A549 (cell line): ENCODE data around the gene MYCN. TPM values are rescaled to one million over a fixed set of nuclear protein-coding genes. Genes with fewer than 3 reads are reported as not detected.

Experiments used
- ATAC-seq, 2 experiments: fragments of 200-7000 bp in 1 of 2; fragments of >200 bp in 1 of 2; cut with Nextera tagmentation in 1 of 2; cut with Tn5 transposase in 1 of 2; 3 replicates each; pipeline versions ENCODE4 v1.8.0 to v1.9.1; 2018 to 2020; ENCODE audit warnings: mild to moderate bottlenecking in 1 of 2, moderate library complexity in 1 of 2
- CTCF ChIA-PET: fragments of 300-600 bp; sonication (Branson Sonifier 250); formaldehyde crosslinking; extraction: SDS; loops from one replicate; lab custom pipeline; 2021; ENCODE audit warnings: antibody characterized with exemption, inconsistent platforms; lab: Yijun Ruan, JAX
- POLR2A ChIA-PET: fragments of 350-600 bp; formaldehyde crosslinking; extraction: SDS; loops from one replicate; lab custom pipeline; 2021; ENCODE audit warnings: antibody characterized with exemption, inconsistent platforms; lab: Yijun Ruan, JAX
- DNase-seq, 2 experiments: peaks; one replicate each; pipeline versions ENCODE4 v3.0.0 to v3.0.0-alpha.2; 2011 to 2016; ENCODE audit warnings: low read depth in 1 of 2, low spot score in 1 of 2
- FAIRE-seq: peaks from 2 replicates; lab custom pipeline; 2011; peaks lifted over from hg19 to GRCh38; lab: Jason Lieb, UNC
- H3K27ac ChIP-seq, 2 experiments: fragments of >200 bp; sonication (Bioruptor Twin); formaldehyde crosslinking; 3 replicates each; pipeline ENCODE4 v1.5.1; 2016 to 2017
- H3K4me1 ChIP-seq: fragments of >200 bp; sonication (Bioruptor Twin); formaldehyde crosslinking; 3 replicates; pipeline ENCODE4 v1.6.1; 2016
- H3K4me2 ChIP-seq: fragments of >200 bp; sonication (Bioruptor Twin); formaldehyde crosslinking; 3 replicates; pipeline ENCODE4 v1.6.1; 2016
- H3K4me3 ChIP-seq: fragments of >200 bp; sonication (Bioruptor Twin); formaldehyde crosslinking; 3 replicates; pipeline ENCODE4 v1.5.1; 2016
- H3K9me3 ChIP-seq: fragments of >200 bp; sonication (Bioruptor Twin); formaldehyde crosslinking; 3 replicates; pipeline ENCODE4 v1.6.1; 2016
- CBX2 ChIP-seq: fragments of 200-600 bp; sonication (generic); IDR thresholded peaks from 2 replicates; pipeline ENCODE4 v1.6.1; 2016; ENCODE audit warnings: low read depth, mild to moderate bottlenecking, borderline replicate concordance
- CBX8 ChIP-seq: fragments of 200-600 bp; sonication (generic); IDR thresholded peaks from 2 replicates; pipeline ENCODE4 v1.6.1; 2016
- EHF ChIP-seq: fragments of 250-450 bp; sonication (Bioruptor Pico); IDR thresholded peaks from 2 replicates; pipeline ENCODE4 v1.5.0; 2020; ENCODE audit warnings: mild to moderate bottlenecking
- EHMT2 ChIP-seq: fragments of 200-600 bp; sonication (generic); IDR thresholded peaks from 2 replicates; pipeline ENCODE4 v1.6.1; 2016; ENCODE audit warnings: antibody characterized with exemption, low read depth, mild to moderate bottlenecking, moderate library complexity
- ESRRA ChIP-seq: fragments of 150-350 bp; IDR thresholded peaks from 2 replicates; pipeline ENCODE4 v1.6.1; 2014; ENCODE audit warnings: mild to moderate bottlenecking, low read length, borderline replicate concordance
- FOSL2 ChIP-seq, 2 experiments: fragments of 450-650 bp in 1 of 2; fragments of >200 bp in 1 of 2; sonication (Bioruptor Twin) in 1 of 2; formaldehyde crosslinking; IDR thresholded peaks; 2 replicates each; pipeline versions ENCODE4 v1.5.0 to v1.6.1; 2016 to 2020; ENCODE audit warnings: mild to moderate bottlenecking in 1 of 2, moderate library complexity in 1 of 2
- GATA3 ChIP-seq: IDR thresholded peaks from 2 replicates; pipeline ENCODE4 v1.6.1; 2012; ENCODE audit warnings: borderline replicate concordance
- HDAC2 ChIP-seq: fragments of 200-600 bp; sonication (generic); IDR thresholded peaks from 2 replicates; pipeline ENCODE4 v1.6.1; 2016
- HEYL ChIP-seq: fragments of 250-450 bp; sonication (Bioruptor Pico); IDR thresholded peaks from 2 replicates; pipeline ENCODE4 v1.8.0; 2021; ENCODE audit warnings: mild to moderate bottlenecking, moderate library complexity
- HOXA7 ChIP-seq: fragments of 250-450 bp; sonication (Bioruptor Pico); IDR thresholded peaks from 2 replicates; pipeline ENCODE4 v1.5.0; 2020; ENCODE audit warnings: mild to moderate bottlenecking, moderate library complexity
- HOXB13 ChIP-seq: fragments of 250-450 bp; sonication (Bioruptor Pico); IDR thresholded peaks from 2 replicates; pipeline ENCODE4 v1.5.0; 2020; ENCODE audit warnings: low read depth, mild to moderate bottlenecking, moderate library complexity
- HOXB5 ChIP-seq: fragments of 250-450 bp; sonication (Bioruptor Pico); IDR thresholded peaks from 2 replicates; pipeline ENCODE4 v1.5.0; 2020; ENCODE audit warnings: mild to moderate bottlenecking, moderate library complexity
- JUN ChIP-seq, 2 experiments: fragments of >200 bp; sonication (Bioruptor Twin); formaldehyde crosslinking; IDR thresholded peaks; 2 replicates in 1 of 2; 3 replicates in 1 of 2; pipeline ENCODE4 v1.6.1; 2016 to 2017
- KDM1A ChIP-seq: fragments of 200-600 bp; sonication (generic); IDR thresholded peaks from 2 replicates; pipeline ENCODE4 v1.6.1; 2016; ENCODE audit warnings: low read depth, mild to moderate bottlenecking
- KDM5A ChIP-seq: fragments of 200-600 bp; sonication (generic); IDR thresholded peaks from 2 replicates; pipeline ENCODE4 v1.6.1; 2016; ENCODE audit warnings: antibody characterized with exemption, mild to moderate bottlenecking
- NFE2L2 ChIP-seq: fragments of 150-350 bp; conservative IDR thresholded peaks from 2 replicates; pipeline ENCODE4 v1.6.1; 2014; ENCODE audit warnings: low read length
- NPAS2 ChIP-seq: fragments of 250-450 bp; sonication (Bioruptor Pico); IDR thresholded peaks from 2 replicates; pipeline ENCODE4 v1.8.0; 2022; ENCODE audit warnings: mild to moderate bottlenecking, moderate library complexity, borderline replicate concordance
- NR3C1 ChIP-seq: fragments of >200 bp; sonication (Bioruptor Twin); formaldehyde crosslinking; IDR thresholded peaks from 3 replicates; pipeline ENCODE4 v1.6.1; 2017
- POLR2AphosphoS2 ChIP-seq: conservative IDR thresholded peaks from 2 replicates; pipeline ENCODE4 v1.6.1; 2012; ENCODE audit warnings: low read length, improper control_type of control experiment, inconsistent platforms
- RCOR1 ChIP-seq: fragments of 150-350 bp; IDR thresholded peaks from 2 replicates; pipeline ENCODE4 v1.6.1; 2014; ENCODE audit warnings: antibody characterized with exemption, low read length, low read depth
- RFX5 ChIP-seq: fragments of 450-650 bp; IDR thresholded peaks from 2 replicates; pipeline ENCODE4 v1.7.1; 2014; ENCODE audit warnings: antibody characterized with exemption, mild to moderate bottlenecking, moderate library complexity
- SREBF2 ChIP-seq: fragments of 450-650 bp; IDR thresholded peaks from 2 replicates; pipeline ENCODE4 v1.6.1; 2014; ENCODE audit warnings: mild to moderate bottlenecking, moderate library complexity
- TP53 ChIP-seq: fragments of 250-450 bp; sonication (Bioruptor Pico); IDR thresholded peaks from 2 replicates; pipeline ENCODE4 v1.5.0; 2021; ENCODE audit warnings: mild to moderate bottlenecking, moderate library complexity
- ZC3H11A ChIP-seq: fragments of 450-650 bp; IDR thresholded peaks from 2 replicates; pipeline ENCODE4 v1.6.1; 2014; ENCODE audit warnings: antibody characterized with exemption, mild to moderate bottlenecking
- ZFP36 ChIP-seq: fragments of 450-650 bp; IDR thresholded peaks from 2 replicates; pipeline ENCODE4 v1.6.1; 2014; ENCODE audit warnings: borderline replicate concordance; ENCODE audit not compliant: partially characterized antibody
- WGBS: methylation state at CpG from one replicate; pipeline ENCODE4 v1.1.6; 2017; ENCODE audit errors: missing lambda C conversion rate; 5-methylcytosine and 5-hydroxymethylcytosine counted together
- polyA plus RNA-seq, 4 experiments: library from polyadenylated mRNA; depleted of rRNA in 3 of 4; stranded (reverse); fragments of >200 nt; fragmentation: RNase III in 1 of 4; extraction: RNeasy Plus Mini Kit Qiagen cat#74134 plus additional on column Dnase treatment in 1 of 4; gene quantifications; 2 replicates in 3 of 4; 3 replicates in 1 of 4; pipeline ENCODE4 v1.2.3, GENCODE V29; 2011 to 2017
- TF ChIP-seq, protein P1 (sequence below): fragments of >200 bp; sonication (Bioruptor Twin); formaldehyde crosslinking; IDR thresholded peaks from 2 replicates; pipeline ENCODE4 v1.6.1; 2016
- TF ChIP-seq, protein P2 (sequence below): fragments of 200-600 bp; sonication (generic); IDR thresholded peaks from 2 replicates; pipeline ENCODE4 v1.6.1; 2016; ENCODE audit warnings: antibody characterized with exemption, mild to moderate bottlenecking, moderate library complexity
- TF ChIP-seq, protein P3 (sequence below): IDR thresholded peaks from 2 replicates; pipeline ENCODE4 v1.6.1; 2012; ENCODE audit warnings: low read depth, borderline replicate concordance

MYCN gene
- polyA plus RNA-seq, 2 of the 4 experiments (the other 2 are of a cell fraction) = not detected

GRCh38 chr2:15899327-15899612 is 41.1 kb upstream of the MYCN start:
- no peak overlapping the region for H3K4me3 ChIP-seq
- CTCF ChIA-PET = no interaction called here
- FAIRE-seq = no peak
- no peak overlapping the region for H3K27ac ChIP-seq
- no peaks in the 10 kb centered on the region for H3K4me1 ChIP-seq
- WGBS = 73% methylated on average over 2 of the region's 2 CpGs
- ATAC-seq = no peak
- DNase-seq = no peak
- H3K4me2 ChIP-seq = no peak overlapping the region
- TF ChIP-seq HEYL (CRISPR knock-in tag) = no peak
- TF ChIP-seq, protein P1, sequence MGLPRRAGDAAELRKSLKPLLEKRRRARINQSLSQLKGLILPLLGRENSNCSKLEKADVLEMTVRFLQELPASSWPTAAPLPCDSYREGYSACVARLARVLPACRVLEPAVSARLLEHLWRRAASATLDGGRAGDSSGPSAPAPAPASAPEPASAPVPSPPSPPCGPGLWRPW = no peak
- no peak for TF ChIP-seq GATA3
- no peak for TF ChIP-seq EHF (CRISPR knock-in tag)
- TF ChIP-seq FOSL2 (IDR thresholded peaks at IDR 0.05) = no peak
- TF ChIP-seq FOSL2 (CRISPR knock-in tag; IDR thresholded peaks at IDR 0.05) = no peak
- no peak for TF ChIP-seq ZC3H11A
- TF ChIP-seq NPAS2 (CRISPR knock-in tag) = no peak
- no peak for TF ChIP-seq ESRRA
- no peak for TF ChIP-seq CBX8
- no peak for TF ChIP-seq HOXA7 (CRISPR knock-in tag)
- TF ChIP-seq HDAC2 = no peak
- no peak for TF ChIP-seq TP53
- TF ChIP-seq RCOR1 = no peak
- no peak for TF ChIP-seq JUN (IDR thresholded peaks at IDR 0.05)
- no peak for TF ChIP-seq HOXB5 (CRISPR knock-in tag)
- no peak for TF ChIP-seq NR3C1
- no peak for TF ChIP-seq KDM1A
- TF ChIP-seq RFX5 = no peak
- POLR2A ChIA-PET = no interaction called here
- H3K9me3 ChIP-seq = peaks cover 17% of the 10 kb centered on the region; the same call in 1 of the 3 replicates

GRCh38 chr2:15899751-15900493 is 40.4 kb upstream of the MYCN start:
- ATAC-seq (no peak), FAIRE-seq (no peak), DNase-seq (no peak)
- Histone ChIP-seq H3K9me3 (peaks cover 17% of the 10 kb centered on the region; the same call in 1 of the 3 replicates), H3K27ac (no peak overlapping the region), H3K4me1 (no peaks in the 10 kb centered on the region), H3K4me3 (no peak overlapping the region)
- 27% methylated on average over 6 of the region's 6 CpGs for WGBS
- POLR2A ChIA-PET = interaction anchor here (0.7 kb wide), 1 partner anchor 124 kb away, joined by 3 read pairs; no protein-coding TSS in a partner anchor
- TF ChIP-seq RFX5 (no peak), TP53 (no peak), NR3C1 (no peak), HOXB13 (CRISPR knock-in tag) (no peak)
- TF ChIP-seq, all 56 proteins: peak for 0
- H3K4me2 ChIP-seq = no peak overlapping the region
- CTCF ChIA-PET = no interaction called here

DNA sequence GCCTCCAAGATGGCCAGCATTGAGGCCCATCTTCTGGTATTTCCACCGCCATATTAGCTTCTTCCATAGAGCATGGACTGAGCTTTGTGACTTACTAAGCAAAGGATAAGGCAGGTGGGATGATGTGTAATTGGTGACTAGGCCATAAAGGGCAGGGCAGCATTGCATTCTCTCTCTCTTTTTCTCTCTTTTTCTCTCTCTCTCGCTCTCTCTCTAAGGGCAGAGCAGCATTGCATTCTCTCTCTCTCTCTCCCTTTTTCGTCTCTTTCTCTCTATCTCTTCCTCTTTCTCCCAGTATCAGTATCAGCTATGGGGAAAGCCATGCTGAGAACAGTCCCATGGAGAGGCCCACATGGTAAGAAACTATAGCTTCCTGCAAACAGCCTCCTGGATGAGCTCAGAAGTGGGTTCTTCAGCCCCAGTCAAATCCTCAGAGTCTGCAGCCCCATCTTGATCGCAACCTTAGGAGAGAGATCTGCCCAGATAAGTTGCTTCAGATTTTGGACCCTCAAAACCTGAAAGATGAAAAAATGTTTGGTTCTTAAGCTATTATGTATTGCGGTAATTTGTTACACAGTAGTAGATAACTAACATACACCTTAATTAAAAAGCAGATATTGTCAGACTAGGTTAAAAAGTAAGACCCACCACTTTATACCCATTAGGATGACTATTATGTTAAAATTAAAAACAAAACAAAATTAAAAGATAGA is 39.1 kb upstream of the MYCN start:
- no peaks in the 10 kb centered on the region for H3K4me1 ChIP-seq
- ChIA-PET CTCF (interaction anchor here (0.7 kb wide), 1 partner anchor 856 kb away, joined by 3 read pairs; no protein-coding TSS in a partner anchor), POLR2A (interaction anchor here (0.6 kb wide), 1 partner anchor 125 kb away, joined by 3 read pairs; no protein-coding TSS in a partner anchor)
- no peak for ATAC-seq
- no peak for DNase-seq
- peaks cover 16% of the 10 kb centered on the region; the same call in 1 of the 3 replicates for H3K9me3 ChIP-seq
- no peak overlapping the region for H3K4me2 ChIP-seq
- 53% methylated on average over 5 of the region's 5 CpGs for WGBS
- H3K27ac ChIP-seq = no peak overlapping the region
- no peak overlapping the region for H3K4me3 ChIP-seq
- no peak for FAIRE-seq
- TF ChIP-seq SREBF2 (no peak), CBX2 (no peak), KDM5A (no peak), NFE2L2 (no peak), ZFP36 (no peak), RFX5 (no peak), ESRRA (no peak), EHMT2 (no peak), POLR2AphosphoS2 (no peak)
- TF ChIP-seq, protein P2, sequence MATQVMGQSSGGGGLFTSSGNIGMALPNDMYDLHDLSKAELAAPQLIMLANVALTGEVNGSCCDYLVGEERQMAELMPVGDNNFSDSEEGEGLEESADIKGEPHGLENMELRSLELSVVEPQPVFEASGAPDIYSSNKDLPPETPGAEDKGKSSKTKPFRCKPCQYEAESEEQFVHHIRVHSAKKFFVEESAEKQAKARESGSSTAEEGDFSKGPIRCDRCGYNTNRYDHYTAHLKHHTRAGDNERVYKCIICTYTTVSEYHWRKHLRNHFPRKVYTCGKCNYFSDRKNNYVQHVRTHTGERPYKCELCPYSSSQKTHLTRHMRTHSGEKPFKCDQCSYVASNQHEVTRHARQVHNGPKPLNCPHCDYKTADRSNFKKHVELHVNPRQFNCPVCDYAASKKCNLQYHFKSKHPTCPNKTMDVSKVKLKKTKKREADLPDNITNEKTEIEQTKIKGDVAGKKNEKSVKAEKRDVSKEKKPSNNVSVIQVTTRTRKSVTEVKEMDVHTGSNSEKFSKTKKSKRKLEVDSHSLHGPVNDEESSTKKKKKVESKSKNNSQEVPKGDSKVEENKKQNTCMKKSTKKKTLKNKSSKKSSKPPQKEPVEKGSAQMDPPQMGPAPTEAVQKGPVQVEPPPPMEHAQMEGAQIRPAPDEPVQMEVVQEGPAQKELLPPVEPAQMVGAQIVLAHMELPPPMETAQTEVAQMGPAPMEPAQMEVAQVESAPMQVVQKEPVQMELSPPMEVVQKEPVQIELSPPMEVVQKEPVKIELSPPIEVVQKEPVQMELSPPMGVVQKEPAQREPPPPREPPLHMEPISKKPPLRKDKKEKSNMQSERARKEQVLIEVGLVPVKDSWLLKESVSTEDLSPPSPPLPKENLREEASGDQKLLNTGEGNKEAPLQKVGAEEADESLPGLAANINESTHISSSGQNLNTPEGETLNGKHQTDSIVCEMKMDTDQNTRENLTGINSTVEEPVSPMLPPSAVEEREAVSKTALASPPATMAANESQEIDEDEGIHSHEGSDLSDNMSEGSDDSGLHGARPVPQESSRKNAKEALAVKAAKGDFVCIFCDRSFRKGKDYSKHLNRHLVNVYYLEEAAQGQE = no peak
- TF ChIP-seq, protein P3, sequence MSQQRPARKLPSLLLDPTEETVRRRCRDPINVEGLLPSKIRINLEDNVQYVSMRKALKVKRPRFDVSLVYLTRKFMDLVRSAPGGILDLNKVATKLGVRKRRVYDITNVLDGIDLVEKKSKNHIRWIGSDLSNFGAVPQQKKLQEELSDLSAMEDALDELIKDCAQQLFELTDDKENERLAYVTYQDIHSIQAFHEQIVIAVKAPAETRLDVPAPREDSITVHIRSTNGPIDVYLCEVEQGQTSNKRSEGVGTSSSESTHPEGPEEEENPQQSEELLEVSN = no peak
